ENCODE measurements around the gene NT5E.

- TF ChIP-seq TAF1 (conservative IDR thresholded peaks at IDR 0.05) (no peak), EGR1 (IDR thresholded peaks at IDR 0.05; ENCODE audit: low read depth in 2 of 2) (peak in 1 of 2 donors; percentile 76), CTCF (IDR thresholded peaks at IDR 0.05; ENCODE audit: low read depth, low read length, missing input control) (no peak), MAX (IDR thresholded peaks at IDR 0.05) (peak; percentile 72), ZBTB33 (IDR thresholded peaks at IDR 0.05) (no peak), GABPA (IDR thresholded peaks at IDR 0.05 in 1 of 2, conservative IDR thresholded peaks at IDR 0.05 in 1 of 2) (peak in 1 of 2 donors; percentile 6), YY1 (IDR thresholded peaks at IDR 0.05) (no peak), HNF4G (IDR thresholded peaks at IDR 0.05) (no peak), RAD21 (IDR thresholded peaks at IDR 0.05) (peak in 1 of 2 donors; percentile 64), SP1 (IDR thresholded peaks at IDR 0.05) (peak; percentile 50)
Measured at GRCh38 chr6:85460921-85461797, 11.3 kb downstream of the NT5E start.
